CD14-positive monocyte (primary cell): ENCODE data around the gene RAPGEF1. TPM values are rescaled to one million over a fixed set of nuclear protein-coding genes. Genes with fewer than 3 reads are reported as not detected.

Experiments used
- DNase-seq, 3 donors: peaks; one replicate each; pipeline ENCODE4 v3.0.0-alpha.2; 2011 to 2022
- H2AFZ ChIP-seq: 2 replicates; pipeline ENCODE4 v1.6.0; 2012; ENCODE audit warnings: mild to moderate bottlenecking, low read depth, low read length, inconsistent platforms; ENCODE audit not compliant: insufficient read depth, poor library complexity, severe bottlenecking
- H3K27ac ChIP-seq, 2 donors: 1 replicate in 1 of 2; 2 replicates in 1 of 2; pipeline ENCODE4 v1.5.1; 2012 to 2013; ENCODE audit warnings: low read length in 2 of 2, control low read depth in 1 of 2, inconsistent platforms in 1 of 2, low read depth in 1 of 2, mild to moderate bottlenecking in 1 of 2
- H3K27me3 ChIP-seq, 2 donors: one replicate each; pipeline versions ENCODE4 v1.6.0 to v1.6.1; 2011 to 2013; ENCODE audit warnings: low read length in 2 of 2; ENCODE audit not compliant: control insufficient read depth in 2 of 2, insufficient read depth in 2 of 2
- H3K36me3 ChIP-seq, 2 donors: replicated peaks in 1 of 2; 1 replicate in 1 of 2; 2 replicates in 1 of 2; pipeline versions ENCODE4 v1.5.1 to v1.6.1; 2012 to 2013; ENCODE audit warnings: low read length in 2 of 2, control low read depth in 1 of 2, inconsistent platforms in 1 of 2, mild to moderate bottlenecking in 1 of 2; ENCODE audit not compliant: insufficient read depth in 2 of 2, control insufficient read depth in 1 of 2
- H3K4me1 ChIP-seq, 2 donors: 1 replicate in 1 of 2; 2 replicates in 1 of 2; pipeline versions ENCODE4 v1.5.1 to v1.6.1; 2012 to 2013; ENCODE audit warnings: low read length in 2 of 2, control low read depth in 1 of 2, inconsistent platforms in 1 of 2, mild to moderate bottlenecking in 1 of 2, moderate library complexity in 1 of 2; ENCODE audit not compliant: insufficient read depth in 2 of 2, control insufficient read depth in 1 of 2
- H3K4me2 ChIP-seq: replicated peaks from 2 replicates; pipeline ENCODE3; 2012; ENCODE audit warnings: low read length, moderate library complexity, mild to moderate bottlenecking; ENCODE audit not compliant: poor library complexity, severe bottlenecking; ENCODE audit errors: extremely low read depth
- H3K4me3 ChIP-seq, 3 experiments: fragments of 200-600 bp in 1 of 3; sonication (generic) in 1 of 3; replicated peaks in 1 of 3; 1 replicate in 2 of 3; 2 replicates in 1 of 3; pipeline ENCODE4 v1.5.1; 2011 to 2013; ENCODE audit warnings: low read length in 3 of 3, mild to moderate bottlenecking in 3 of 3, control low read depth in 2 of 3, low read depth in 2 of 3, inconsistent platforms in 1 of 3, moderate library complexity in 1 of 3
- H3K79me2 ChIP-seq: 2 replicates; pipeline ENCODE4 v1.6.0; 2012; ENCODE audit warnings: mild to moderate bottlenecking, control low read depth, inconsistent platforms, low read length, moderate library complexity; ENCODE audit not compliant: insufficient read depth
- H3K9ac ChIP-seq: 2 replicates; pipeline ENCODE4 v1.6.0; 2017; ENCODE audit warnings: low read length, mild to moderate bottlenecking; ENCODE audit not compliant: insufficient read depth, poor library complexity, severe bottlenecking
- H3K9me3 ChIP-seq, 2 donors: replicated peaks in 1 of 2; 1 replicate in 1 of 2; 2 replicates in 1 of 2; pipeline versions ENCODE4 v1.5.1 to v1.6.1; 2012 to 2013; ENCODE audit warnings: low read length in 2 of 2, control low read depth in 1 of 2; ENCODE audit not compliant: control insufficient read depth in 1 of 2, insufficient read depth in 1 of 2
- H4K20me1 ChIP-seq: 2 replicates; pipeline ENCODE4 v1.6.0; 2012; ENCODE audit warnings: mild to moderate bottlenecking, low read length, control low read depth, moderate library complexity; ENCODE audit not compliant: insufficient read depth
- H3K27ac Mint-ChIP-seq, 7 donors: one replicate each; pipeline ENCODE4 v1.8.0; 2020; ENCODE audit warnings: mild to moderate bottlenecking in 7 of 7, mixed read lengths in 7 of 7, moderate library complexity in 6 of 7, inconsistent platforms in 2 of 7
- H3K27me3 Mint-ChIP-seq, 3 donors: one replicate each; pipeline ENCODE4 v1.8.0; 2021 to 2022; ENCODE audit warnings: low read depth in 3 of 3, mild to moderate bottlenecking in 3 of 3, mixed read lengths in 3 of 3, moderate library complexity in 3 of 3, inconsistent platforms in 1 of 3
- H3K36me3 Mint-ChIP-seq, 2 donors: one replicate each; pipeline ENCODE4 v1.8.0; 2020; ENCODE audit warnings: mixed read lengths in 2 of 2, inconsistent platforms in 1 of 2, mild to moderate bottlenecking in 1 of 2
- H3K4me1 Mint-ChIP-seq: one replicate; pipeline ENCODE4 v1.8.0; 2020; ENCODE audit warnings: mild to moderate bottlenecking, mixed read lengths
- H3K4me3 Mint-ChIP-seq, 2 donors: one replicate each; pipeline ENCODE4 v1.8.0; 2020; ENCODE audit warnings: mild to moderate bottlenecking in 2 of 2, mixed read lengths in 2 of 2, moderate library complexity in 1 of 2
- H3K9me3 Mint-ChIP-seq, 7 donors: one replicate each; pipeline ENCODE4 v1.8.0; 2020 to 2022; ENCODE audit warnings: mixed read lengths in 7 of 7, mild to moderate bottlenecking in 6 of 7, moderate library complexity in 6 of 7, inconsistent platforms in 2 of 7
- WGBS: methylation state at CpG from one replicate; pipeline ENCODE4 v1.1.5; 2013; ENCODE audit warnings: missing lambda C conversion rate; ENCODE audit not compliant: insufficient coverage; 5-methylcytosine and 5-hydroxymethylcytosine counted together
- intact Hi-C, 2 donors: fragments of 100-400 bp; cut with micrococcal nuclease; formaldehyde crosslinking; loops; one replicate each; pipeline versions ENCODE4 v1.15.0 to v1.15.1; 2023
- polyA plus RNA-seq, 3 donors: library from polyadenylated mRNA; depleted of rRNA in 1 of 3; unstranded in 2 of 3; stranded (reverse) in 1 of 3; fragments of 300-500 nt in 2 of 3; fragments of >200 nt in 1 of 3; fragmentation: Illumina TruSeq in 2 of 3; gene quantifications; 1 replicate in 2 of 3; 2 replicates in 1 of 3; pipeline ENCODE4 v1.2.3, GENCODE V29; 2012 to 2021
- TF ChIP-seq, protein P1 (sequence below): fragments of 200-600 bp; IDR thresholded peaks from one replicate; pipeline ENCODE4 v1.8.0; 2022; ENCODE audit warnings: antibody characterized with exemption, mild to moderate bottlenecking

RAPGEF1 gene
- polyA plus RNA-seq, 3 donors = 1.7 to 71.7 (median 3.0) TPM

DNA sequence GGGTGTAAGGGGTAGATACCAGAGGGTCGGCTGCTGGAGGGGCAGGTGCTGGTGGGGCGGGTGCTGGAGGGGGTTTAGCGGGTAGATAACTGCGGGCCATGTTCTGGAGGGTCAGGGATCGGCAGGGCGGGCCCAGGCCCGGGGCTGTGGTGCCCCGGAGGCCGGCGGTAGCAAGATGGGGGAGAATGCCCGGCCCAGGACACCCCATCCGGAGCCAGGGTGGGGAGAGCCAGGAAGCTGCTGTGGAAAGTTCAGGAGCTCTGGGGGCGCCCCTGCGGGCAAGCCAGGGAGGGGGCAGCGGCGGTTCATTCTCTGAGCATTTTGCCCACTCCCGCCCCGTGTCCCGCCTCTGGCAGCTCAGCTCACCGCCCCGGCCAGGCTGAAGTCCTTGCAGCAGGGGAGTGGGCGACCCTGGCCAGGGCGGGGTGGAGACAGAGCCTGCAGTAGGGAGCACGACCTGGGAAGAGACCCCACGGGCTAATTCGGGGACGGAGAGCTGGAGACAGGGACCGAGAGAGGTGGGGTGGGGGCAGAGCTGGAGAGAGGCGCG is 194.0 kb downstream of the RAPGEF1 start:
- DNase-seq = no peak
- H3K9me3 Mint-ChIP-seq = peaks cover 15 to 63% (median 50%) of the 10 kb centered on the region in 7 donors
- Histone ChIP-seq H3K4me1 (no peaks in the 10 kb centered on the region), H3K4me2 (no peak overlapping the region), H3K79me2 (no peaks in the 10 kb centered on the region), H4K20me1 (no peaks in the 10 kb centered on the region), H3K27me3 (peaks cover 30 to 53% of the 10 kb centered on the region in 2 donors), H3K27ac (no peak overlapping the region), H3K36me3 (no peaks in the 10 kb centered on the region), H3K4me3 (no peak overlapping the region), H3K9ac (no peak overlapping the region), H3K9me3 (peaks cover 39 to 45% of the 10 kb centered on the region in 2 donors), H2AFZ (no peak overlapping the region)
- peaks cover 69 to 79% (median 69%) of the 10 kb centered on the region in 3 donors for H3K27me3 Mint-ChIP-seq
- peaks cover 6% of the 10 kb centered on the region for H3K4me1 Mint-ChIP-seq
- no peak overlapping the region for H3K27ac Mint-ChIP-seq
- peaks cover 10 to 16% of the 10 kb centered on the region in 2 donors for H3K36me3 Mint-ChIP-seq
- TF ChIP-seq, protein P1, sequence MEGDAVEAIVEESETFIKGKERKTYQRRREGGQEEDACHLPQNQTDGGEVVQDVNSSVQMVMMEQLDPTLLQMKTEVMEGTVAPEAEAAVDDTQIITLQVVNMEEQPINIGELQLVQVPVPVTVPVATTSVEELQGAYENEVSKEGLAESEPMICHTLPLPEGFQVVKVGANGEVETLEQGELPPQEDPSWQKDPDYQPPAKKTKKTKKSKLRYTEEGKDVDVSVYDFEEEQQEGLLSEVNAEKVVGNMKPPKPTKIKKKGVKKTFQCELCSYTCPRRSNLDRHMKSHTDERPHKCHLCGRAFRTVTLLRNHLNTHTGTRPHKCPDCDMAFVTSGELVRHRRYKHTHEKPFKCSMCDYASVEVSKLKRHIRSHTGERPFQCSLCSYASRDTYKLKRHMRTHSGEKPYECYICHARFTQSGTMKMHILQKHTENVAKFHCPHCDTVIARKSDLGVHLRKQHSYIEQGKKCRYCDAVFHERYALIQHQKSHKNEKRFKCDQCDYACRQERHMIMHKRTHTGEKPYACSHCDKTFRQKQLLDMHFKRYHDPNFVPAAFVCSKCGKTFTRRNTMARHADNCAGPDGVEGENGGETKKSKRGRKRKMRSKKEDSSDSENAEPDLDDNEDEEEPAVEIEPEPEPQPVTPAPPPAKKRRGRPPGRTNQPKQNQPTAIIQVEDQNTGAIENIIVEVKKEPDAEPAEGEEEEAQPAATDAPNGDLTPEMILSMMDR = no peak
- 7% methylated on average over 29 of the region's 30 CpGs for WGBS
- intact Hi-C loops = no loop called here
- H3K4me3 Mint-ChIP-seq = peak overlapping the region in 1 of 2 donors; percentile 85

DNA sequence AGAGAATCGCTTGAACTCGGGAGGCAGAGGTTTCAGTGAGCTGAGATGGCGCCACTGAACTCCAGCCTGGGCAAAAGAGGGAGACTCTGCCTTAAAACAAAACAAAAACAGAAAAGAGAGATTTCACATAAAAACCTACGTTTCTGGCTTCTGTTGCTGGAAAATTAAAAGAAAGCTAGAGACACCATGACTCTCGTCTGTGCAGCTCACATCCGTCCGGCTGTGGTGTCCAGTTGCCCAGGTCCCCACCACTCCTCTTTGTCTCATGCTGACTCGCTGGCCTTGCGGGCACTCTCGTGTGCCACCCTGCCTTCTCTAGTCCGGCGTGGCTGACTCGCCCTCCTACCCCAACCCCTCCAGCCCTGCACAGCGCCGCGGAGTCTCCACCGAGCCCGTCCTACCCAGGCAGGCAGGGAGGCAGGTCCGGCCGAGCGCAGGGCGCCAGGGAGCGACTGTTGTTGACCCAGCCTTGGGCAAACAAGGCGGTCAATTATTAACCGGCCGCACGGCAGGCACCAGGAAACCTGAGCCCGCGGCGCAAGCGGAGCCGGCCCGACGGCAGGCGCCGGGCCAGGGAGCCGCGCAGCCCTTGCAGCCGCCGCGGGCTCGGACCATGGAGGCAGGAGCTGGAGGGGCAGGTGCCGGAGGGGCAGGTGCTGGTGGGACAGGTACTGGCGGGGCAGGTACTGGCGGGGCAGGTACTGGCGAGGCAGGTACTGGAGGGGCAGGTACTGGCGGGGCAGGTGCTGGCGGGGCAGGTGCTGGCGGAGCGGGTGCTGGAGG is 194.7 kb downstream of the RAPGEF1 start, which contains the start of gene PRRT1B:
Gene PRRT1B, plus strand, starts transcription at position 521 of the 783 bp plus-strand sequence. Its CDS starts 93 bp downstream, at position 614.
- H3K4me1 ChIP-seq = no peaks in the 10 kb centered on the region
- no peak within 1 kb of the TSS for H3K4me2 ChIP-seq
- DNase-seq = no peak
- 31% methylated on average over 46 of the region's 50 CpGs for WGBS
- peaks cover 10 to 16% of the 10 kb centered on the region in 2 donors for H3K36me3 Mint-ChIP-seq
- TF ChIP-seq, protein P1 = no peak
- peaks cover 6% of the 10 kb centered on the region for H3K4me1 Mint-ChIP-seq
- H3K9me3 Mint-ChIP-seq = peaks cover 15 to 63% (median 50%) of the 10 kb centered on the region in 7 donors
- no peak within 1 kb of the TSS for H2AFZ ChIP-seq
- peak within 1 kb of the TSS in 1 of 2 donors; percentile 85 for H3K4me3 Mint-ChIP-seq
- no peak within 1 kb of the TSS for H3K27ac Mint-ChIP-seq
- H3K27me3 Mint-ChIP-seq = peaks cover 67 to 77% (median 68%) of the 10 kb centered on the region in 3 donors
- intact Hi-C loops = no loop called here
- peaks cover 30 to 55% of the 10 kb centered on the region in 2 donors for H3K27me3 ChIP-seq
- H3K9ac ChIP-seq = no peak within 1 kb of the TSS
- H3K27ac ChIP-seq = no peak within 1 kb of the TSS
- no peaks in the 10 kb centered on the region for H4K20me1 ChIP-seq
- no peaks in the 10 kb centered on the region for H3K79me2 ChIP-seq
- peaks cover 39 to 45% of the 10 kb centered on the region in 2 donors for H3K9me3 ChIP-seq
- H3K4me3 ChIP-seq = no peak within 1 kb of the TSS
- H3K36me3 ChIP-seq = no peaks in the 10 kb centered on the region
